NCI-H2029 (cell line): ENCODE measurements around the gene HOMER3.

Source experiments
- DNase-seq: peaks from one replicate; lab custom pipeline; 2025; lab: John Stamatoyannopoulos, UW

Gene HOMER3

GRCh38 chr19:18940769-18941627 lies at the start of gene HOMER3:
Gene HOMER3 (minus strand): TSS chr19:18941217. CDS start chr19:18938982, 2,235 bp downstream.
- peak; percentile 32 for DNase-seq

GRCh38 chr19:18990128-18990708 lies 49.2 kb upstream of the HOMER3 start:
- no peak for DNase-seq

- DNase-seq = no peak
Observed at GRCh38 chr19:18989316-18989715, 48.3 kb upstream of the HOMER3 start.

GRCh38 chr19:18987456-18987855 lies 46.4 kb upstream of the HOMER3 start:
- DNase-seq = no peak

GRCh38 chr19:18985257-18985656 lies 44.2 kb upstream of the HOMER3 start:
- DNase-seq = no peak

GRCh38 chr19:18984251-18984650 lies 43.2 kb upstream of the HOMER3 start:
- no peak for DNase-seq

GRCh38 chr19:18982669-18983068 lies 41.7 kb upstream of the HOMER3 start:
- no peak for DNase-seq

GRCh38 chr19:18980432-18981020 lies 39.5 kb upstream of the HOMER3 start:
- DNase-seq = no peak

- DNase-seq = no peak
Observed at GRCh38 chr19:18978616-18979015, 37.6 kb upstream of the HOMER3 start.

- no peak for DNase-seq
Observed at GRCh38 chr19:18975869-18976268, 34.9 kb upstream of the HOMER3 start.

GRCh38 chr19:18975011-18975410 lies 34.0 kb upstream of the HOMER3 start:
- no peak for DNase-seq

- DNase-seq = no peak
Observed at GRCh38 chr19:18972851-18973250, 31.8 kb upstream of the HOMER3 start.

- no peak for DNase-seq
Observed at GRCh38 chr19:18972301-18972811, 31.3 kb upstream of the HOMER3 start.

GRCh38 chr19:18969931-18970659 lies 29.1 kb upstream of the HOMER3 start:
- DNase-seq = no peak

GRCh38 chr19:18967358-18968146 lies 26.5 kb upstream of the HOMER3 start:
- DNase-seq = no peak

- DNase-seq = no peak
Observed at GRCh38 chr19:18966307-18966706, 25.3 kb upstream of the HOMER3 start.

- DNase-seq = no peak
Observed at GRCh38 chr19:18964121-18964520, 23.1 kb upstream of the HOMER3 start.

GRCh38 chr19:18961767-18962620 lies 21.0 kb upstream of the HOMER3 start:
- DNase-seq = no peak

GRCh38 chr19:18960370-18960769 lies 19.4 kb upstream of the HOMER3 start:
- no peak for DNase-seq

- no peak for DNase-seq
Observed at GRCh38 chr19:18955042-18955441, 14.0 kb upstream of the HOMER3 start.
